Colonic mucosa (tissue), 4 donors: ENCODE results near the gene IL4I1. TPM values are rescaled to one million over a fixed set of nuclear protein-coding genes. Genes with fewer than 3 reads are reported as not detected.
A peak's percentile ranks its signal among the peaks of the same experiment; 100 is the strongest.

Experiments used
- DNase-seq: peaks from one replicate; pipeline ENCODE4 v3.0.0-alpha.2; 2020
- H3K27ac ChIP-seq: fragments of 200-600 bp; one replicate; pipeline ENCODE4 v1.8.0; 2021
- H3K27me3 ChIP-seq: fragments of 200-600 bp; one replicate; pipeline ENCODE4 v1.8.0; 2021
- H3K36me3 ChIP-seq: fragments of 200-600 bp; one replicate; pipeline ENCODE4 v1.8.0; 2021
- H3K4me1 ChIP-seq: fragments of 200-600 bp; one replicate; pipeline ENCODE4 v1.8.0; 2021; ENCODE audit warnings: mild to moderate bottlenecking
- H3K4me3 ChIP-seq: fragments of 200-600 bp; one replicate; pipeline ENCODE4 v1.8.0; 2021
- H3K9ac ChIP-seq, 2 donors: one replicate each; pipeline ENCODE4 v1.7.0; 2013; ENCODE audit warnings: control low read depth in 2 of 2, low read depth in 2 of 2, low read length in 2 of 2
- H3K9me3 ChIP-seq: fragments of 200-600 bp; one replicate; pipeline ENCODE4 v1.8.0; 2021
- intact Hi-C: fragments of 100-400 bp; cut with DNase I; formaldehyde crosslinking; loops from one replicate; pipeline ENCODE4 v1.14.1; 2022
- total RNA-seq, 2 donors: library from RNA; stranded (reverse); fragmentation: NEBNext Ultra II Directional in 1 of 2; extraction: Animal tissue kit (Norgen Biotek cat#: 25700) in 1 of 2; gene quantifications; one replicate each; pipeline ENCODE4 v1.2.1, GENCODE V29; 2021
- TF ChIP-seq, protein P1 (sequence below): fragments of 200-600 bp; IDR thresholded peaks from one replicate; pipeline ENCODE4 v1.8.0; 2022; ENCODE audit warnings: antibody characterized with exemption, mild to moderate bottlenecking
- donor health status: healthy.
- donor health status: DM: no; HTN: no; CAD: no.
- donor health status: DM: no; HTN: no; CAD: no.

The IL4I1 gene
- total RNA-seq, 2 donors from 2014 or later, result 1.0 to 2.4 TPM

DNA sequence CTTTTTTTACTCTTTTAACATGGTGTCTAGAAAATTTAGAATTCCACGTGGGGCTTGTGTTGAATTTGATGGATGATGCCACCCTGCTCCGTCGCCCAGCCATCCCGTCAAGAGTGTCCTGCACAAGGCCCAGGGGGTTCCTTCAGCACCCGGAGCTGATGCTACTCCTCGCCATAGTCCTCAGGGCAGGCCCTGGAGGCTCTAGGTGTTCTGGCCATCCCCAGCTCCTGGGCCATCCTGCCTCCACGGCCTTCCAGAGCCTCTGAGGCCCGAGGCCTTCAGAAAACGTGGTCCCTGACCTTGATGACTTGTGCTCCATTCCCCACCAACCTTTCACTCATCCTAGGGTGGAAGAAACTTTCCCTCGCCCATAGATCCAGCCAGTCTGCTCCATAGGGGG lies 22.9 kb downstream of the IL4I1 start:
- TF ChIP-seq, protein P1, sequence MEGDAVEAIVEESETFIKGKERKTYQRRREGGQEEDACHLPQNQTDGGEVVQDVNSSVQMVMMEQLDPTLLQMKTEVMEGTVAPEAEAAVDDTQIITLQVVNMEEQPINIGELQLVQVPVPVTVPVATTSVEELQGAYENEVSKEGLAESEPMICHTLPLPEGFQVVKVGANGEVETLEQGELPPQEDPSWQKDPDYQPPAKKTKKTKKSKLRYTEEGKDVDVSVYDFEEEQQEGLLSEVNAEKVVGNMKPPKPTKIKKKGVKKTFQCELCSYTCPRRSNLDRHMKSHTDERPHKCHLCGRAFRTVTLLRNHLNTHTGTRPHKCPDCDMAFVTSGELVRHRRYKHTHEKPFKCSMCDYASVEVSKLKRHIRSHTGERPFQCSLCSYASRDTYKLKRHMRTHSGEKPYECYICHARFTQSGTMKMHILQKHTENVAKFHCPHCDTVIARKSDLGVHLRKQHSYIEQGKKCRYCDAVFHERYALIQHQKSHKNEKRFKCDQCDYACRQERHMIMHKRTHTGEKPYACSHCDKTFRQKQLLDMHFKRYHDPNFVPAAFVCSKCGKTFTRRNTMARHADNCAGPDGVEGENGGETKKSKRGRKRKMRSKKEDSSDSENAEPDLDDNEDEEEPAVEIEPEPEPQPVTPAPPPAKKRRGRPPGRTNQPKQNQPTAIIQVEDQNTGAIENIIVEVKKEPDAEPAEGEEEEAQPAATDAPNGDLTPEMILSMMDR, result no peak
- Histone ChIP-seq H3K9ac (no peak overlapping the region), H3K9me3 (no peaks in the 10 kb centered on the region), H3K27me3 (no peaks in the 10 kb centered on the region), H3K36me3 (no peaks in the 10 kb centered on the region), H3K4me1 (peaks cover 11% of the 10 kb centered on the region), H3K4me3 (no peak overlapping the region), H3K27ac (no peak overlapping the region)
- no peak for DNase-seq
- intact Hi-C loops, result no loop called here

DNA sequence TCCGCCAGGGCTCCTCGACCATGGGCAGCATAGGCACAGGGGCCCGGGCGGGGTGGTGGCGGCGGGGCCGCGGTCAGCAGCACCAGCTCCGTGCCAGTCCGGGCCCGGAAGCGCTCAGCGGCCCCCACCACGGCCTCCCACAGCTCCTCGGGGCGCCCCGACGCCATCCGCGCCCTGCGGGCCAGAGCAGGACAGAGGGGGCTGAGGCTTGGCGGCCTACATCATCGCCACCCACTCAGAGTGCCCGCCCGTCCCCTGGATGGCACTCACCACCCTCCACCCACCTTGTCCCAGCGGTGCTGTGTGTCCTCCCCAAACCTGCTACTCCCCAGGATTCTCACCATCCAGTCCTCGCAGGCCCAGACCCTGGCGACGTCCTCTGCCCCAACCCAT lies 23.6 kb downstream of the IL4I1 start:
- TF ChIP-seq, protein P1, result no peak
- Histone ChIP-seq H3K27me3 (no peaks in the 10 kb centered on the region), H3K9me3 (no peaks in the 10 kb centered on the region), H3K4me1 (peaks cover 7% of the 10 kb centered on the region), H3K4me3 (no peak overlapping the region), H3K9ac (no peak overlapping the region), H3K27ac (no peak overlapping the region), H3K36me3 (no peaks in the 10 kb centered on the region)
- intact Hi-C loops, result no loop called here
- DNase-seq, result no peak

DNA sequence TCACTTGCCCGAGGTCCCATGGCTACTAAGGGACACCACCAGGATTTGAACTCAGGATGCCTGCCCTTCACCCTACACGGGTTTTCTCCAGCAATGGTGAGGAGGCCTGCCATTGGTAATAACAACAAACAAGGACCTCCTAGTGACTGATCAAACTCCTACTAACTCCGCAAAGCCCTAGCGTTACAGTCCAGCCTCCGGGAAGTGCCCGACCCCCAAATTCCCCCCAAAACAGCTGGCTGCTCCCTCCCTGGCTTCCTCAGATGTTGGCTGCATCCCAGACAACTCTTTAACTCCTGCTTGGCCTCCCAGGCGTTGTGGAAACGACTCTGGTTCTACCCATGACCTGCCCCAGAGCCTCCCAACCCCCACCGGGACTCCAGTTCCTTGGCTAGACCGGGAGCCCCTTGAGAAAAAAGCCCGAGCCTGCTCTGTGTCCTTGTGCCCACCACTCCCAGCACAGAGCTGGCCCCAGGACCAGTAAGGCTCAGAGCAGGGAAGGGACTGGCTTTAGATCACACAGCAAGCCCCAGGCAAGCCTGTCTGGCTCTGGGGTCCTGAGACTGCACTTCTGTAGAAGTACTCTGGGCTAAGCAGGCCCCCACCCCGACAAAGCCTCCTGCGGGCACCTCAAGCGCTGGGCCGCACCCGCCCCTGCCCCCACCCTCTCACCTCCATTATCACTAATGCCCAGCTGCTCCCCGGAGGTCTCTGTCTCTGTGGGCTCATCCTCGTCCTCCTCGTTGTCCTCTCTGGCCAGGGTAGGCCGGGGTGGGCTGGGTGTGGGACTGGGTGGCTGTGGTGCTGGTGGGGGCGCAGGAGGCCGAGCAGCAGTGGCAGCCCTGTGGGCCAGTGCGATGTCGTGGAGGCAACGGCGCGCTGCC lies 24.2 kb downstream of the IL4I1 start:
- DNase-seq, result no peak
- no peaks in the 10 kb centered on the region for H3K27me3 ChIP-seq

DNA sequence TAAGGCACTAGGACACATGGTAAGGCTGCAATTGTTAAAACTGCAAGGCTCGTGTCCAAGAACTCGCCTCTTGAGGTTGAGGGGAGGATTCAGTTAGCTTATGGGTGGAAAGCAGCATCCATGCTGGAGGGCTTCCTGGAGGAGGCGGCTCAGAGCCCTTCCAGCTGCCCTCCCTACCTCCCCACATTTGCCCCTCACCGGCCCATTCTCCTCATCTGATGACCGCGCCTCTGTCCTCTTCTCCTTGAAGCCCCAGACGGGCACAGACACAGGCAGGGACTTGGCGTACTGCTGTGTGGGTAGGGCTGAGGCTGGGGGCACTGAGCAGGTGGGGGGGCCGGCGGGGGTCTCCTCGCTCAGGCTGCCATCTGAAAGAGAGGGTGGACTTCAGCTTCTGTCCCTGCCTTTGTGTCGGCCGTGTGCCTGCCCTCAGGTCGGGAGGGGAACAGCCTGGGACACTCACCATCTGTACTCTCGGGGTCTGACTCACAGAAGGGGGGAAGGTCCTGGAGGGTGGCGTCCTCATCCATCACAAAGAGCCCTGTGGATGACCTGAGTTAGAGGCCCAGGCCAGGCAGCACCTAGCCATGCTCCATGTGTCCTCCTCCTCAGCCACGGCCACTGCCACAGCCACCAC lies 25.2 kb downstream of the IL4I1 start:
- Histone ChIP-seq H3K27me3 (no peaks in the 10 kb centered on the region), H3K27ac (no peak overlapping the region), H3K4me3 (no peak overlapping the region), H3K9ac (no peak overlapping the region), H3K4me1 (peaks cover 7% of the 10 kb centered on the region), H3K36me3 (no peaks in the 10 kb centered on the region), H3K9me3 (no peaks in the 10 kb centered on the region)
- TF ChIP-seq, protein P1, result no peak
- DNase-seq, result no peak
- intact Hi-C loops, result no loop called here

More for the DNA sequence above, 24.2 kb downstream of the IL4I1 start:
- Histone ChIP-seq H3K9ac (no peak overlapping the region), H3K9me3 (no peaks in the 10 kb centered on the region), H3K4me3 (no peak overlapping the region), H3K27ac (no peak overlapping the region), H3K36me3 (no peaks in the 10 kb centered on the region), H3K4me1 (peaks cover 7% of the 10 kb centered on the region)
- intact Hi-C loops, result no loop called here
- TF ChIP-seq, protein P1, result no peak

DNA sequence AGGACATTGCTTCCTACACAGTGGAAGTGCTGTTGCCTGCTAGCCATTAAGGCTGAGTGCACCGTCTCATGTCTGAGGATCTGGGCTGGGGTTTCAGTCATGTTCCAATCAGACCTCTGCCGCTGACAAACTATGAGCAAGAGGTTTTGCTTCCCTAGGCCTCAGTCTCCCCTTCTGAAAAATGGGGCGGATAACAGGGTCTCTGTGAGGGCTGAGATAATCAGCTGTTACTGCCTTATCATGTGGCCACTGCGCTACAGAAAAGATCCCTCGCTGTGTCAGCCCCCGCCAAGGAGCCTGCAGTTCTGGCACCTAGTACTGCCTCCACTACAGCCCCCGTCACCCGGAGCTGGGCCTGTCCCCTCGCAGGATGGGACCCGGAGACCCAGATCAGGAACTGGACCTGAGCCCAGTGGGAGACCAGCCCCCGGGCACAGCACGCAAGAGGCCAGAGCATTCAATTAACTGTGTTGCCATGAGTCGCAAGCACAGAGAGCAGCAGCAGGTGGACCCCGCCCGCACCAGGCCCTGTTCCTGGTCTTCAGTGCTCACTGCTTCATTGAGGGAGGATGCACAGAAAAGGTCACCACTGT lies 26.3 kb downstream of the IL4I1 start:
- H3K4me1 ChIP-seq, result peaks cover 17% of the 10 kb centered on the region
- no peak for DNase-seq
- no peaks in the 10 kb centered on the region for H3K9me3 ChIP-seq
- no peaks in the 10 kb centered on the region for H3K36me3 ChIP-seq
- peak overlapping the region; percentile 71 to 90 for H3K9ac ChIP-seq
- H3K4me3 ChIP-seq, result peak overlapping the region; percentile 55
- no peaks in the 10 kb centered on the region for H3K27me3 ChIP-seq
- peak overlapping the region; percentile 91 for H3K27ac ChIP-seq
- TF ChIP-seq, protein P1, result no peak
- intact Hi-C loops, result no loop called here
